GM13977 (cell line): ENCODE results near the gene HIKESHI.
"Not testable (repeated sequence)": the region's sequence is repeated elsewhere in the genome, so short reads cannot be mapped to it uniquely, and the experiment has no call there.

Source experiments
- DNase-seq: peaks from one replicate; pipeline ENCODE4 v3.0.0; 2012; ENCODE audit warnings: low spot score
- CTCF ChIP-seq: IDR thresholded peaks from 2 replicates; pipeline ENCODE4 v1.5.1; 2012; ENCODE audit warnings: mild to moderate bottlenecking, control low read depth; ENCODE audit not compliant: insufficient read depth; ENCODE audit errors: extremely low read depth, missing control alignments
- in situ Hi-C: fragments of 300-500 bp; cut with MboI; formaldehyde crosslinking; loops from one replicate; pipeline ENCODE4 v1.12.0; 2022; ENCODE audit warnings: low sequenced_read_pairs, low pct_unique_long_range_greater_than_20kb, mixed read lengths, inconsistent platforms; ENCODE audit not compliant: unreplicated experiment

The HIKESHI gene

GRCh38 chr11:86275493-86276370 is 26.3 kb upstream of the HIKESHI start:
- DNase-seq: no peak
- in situ Hi-C loops: loop anchor here (25.0 kb wide), 1 partner anchor 413 kb away; the partner anchor contains the start of gene CCDC83
- TF ChIP-seq CTCF: no peak

DNA sequence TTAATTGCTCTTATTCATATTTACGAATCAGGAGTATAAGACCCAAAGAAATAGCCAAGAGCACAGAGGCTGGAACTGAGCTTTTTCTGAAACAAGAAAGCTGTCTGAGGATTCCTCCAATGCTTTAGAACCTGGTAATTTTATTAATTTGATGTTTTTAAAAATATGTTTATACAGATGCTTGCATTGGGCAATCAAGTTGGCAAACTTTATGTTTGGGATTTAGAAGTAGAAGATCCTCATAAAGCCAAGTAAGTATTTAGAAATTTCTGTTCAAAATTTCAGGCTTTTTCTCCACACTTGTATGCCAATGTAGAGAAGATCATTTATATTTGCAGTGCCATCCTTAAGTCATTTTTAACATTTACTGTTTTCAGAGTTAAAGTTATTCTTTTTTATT is 24.3 kb upstream of the HIKESHI start:
- TF ChIP-seq CTCF: no peak
- in situ Hi-C loops: loop anchor here (25.0 kb wide), 1 partner anchor 415 kb away; the partner anchor contains the start of gene CCDC83

DNA sequence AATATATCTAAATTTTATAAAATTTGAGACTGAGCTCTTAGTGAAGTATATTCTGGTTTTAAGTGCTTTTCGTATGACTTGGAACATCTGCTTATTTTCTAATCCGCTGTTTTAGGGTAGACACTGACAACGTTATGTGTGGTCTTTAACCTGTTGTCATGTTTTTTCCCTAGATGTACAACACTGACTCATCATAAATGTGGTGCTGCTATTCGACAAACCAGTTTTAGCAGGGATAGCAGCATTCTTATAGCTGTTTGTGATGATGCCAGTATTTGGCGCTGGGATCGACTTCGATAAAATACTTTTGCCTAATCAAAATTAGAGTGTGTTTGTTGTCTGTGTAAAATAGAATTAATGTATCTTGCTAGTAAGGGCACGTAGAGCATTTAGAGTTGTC is 23.8 kb upstream of the HIKESHI start:
- in situ Hi-C loops: loop anchor here (25.0 kb wide), 1 partner anchor 416 kb away; the partner anchor contains the start of gene CCDC83
- no peak for DNase-seq
- no peak for TF ChIP-seq CTCF

More for the DNA sequence above, 24.3 kb upstream of the HIKESHI start:
- no peak for DNase-seq

DNA sequence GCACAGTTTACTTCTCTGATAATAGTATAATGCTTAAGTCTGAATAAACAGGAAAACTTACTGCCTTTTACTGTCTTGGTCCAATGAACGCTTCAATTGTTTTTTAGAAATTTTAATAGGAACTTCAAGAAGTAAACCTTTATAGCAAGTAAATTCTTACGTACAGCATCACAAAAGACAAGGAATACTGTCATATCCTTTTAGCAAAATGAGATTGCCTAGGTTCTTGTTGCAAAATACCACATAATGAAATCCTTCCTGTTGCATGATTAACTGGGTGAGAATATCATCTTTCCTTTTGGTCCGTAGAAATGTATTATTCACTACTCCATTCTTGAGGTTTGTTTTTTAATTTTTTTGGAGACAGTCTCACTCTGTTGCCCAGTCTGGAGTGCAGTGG is 22.3 kb upstream of the HIKESHI start:
- in situ Hi-C loops: loop anchor here (25.0 kb wide), 1 partner anchor 417 kb away; the partner anchor contains the start of gene CCDC83
- TF ChIP-seq CTCF: no peak
- DNase-seq: no peak

- in situ Hi-C loops: loop anchor here (25.0 kb wide), 1 partner anchor 425 kb away; the partner anchor contains the start of gene CCDC83
- TF ChIP-seq CTCF: no peak
- no peak for DNase-seq
Measured at GRCh38 chr11:86287468-86287796, 14.6 kb upstream of the HIKESHI start.

- no peak for DNase-seq
- in situ Hi-C loops: loop anchor here (25.0 kb wide), 1 partner anchor 427 kb away; the partner anchor contains the start of gene CCDC83
- TF ChIP-seq CTCF: no peak
Measured at GRCh38 chr11:86288776-86289507, 13.1 kb upstream of the HIKESHI start.

DNA sequence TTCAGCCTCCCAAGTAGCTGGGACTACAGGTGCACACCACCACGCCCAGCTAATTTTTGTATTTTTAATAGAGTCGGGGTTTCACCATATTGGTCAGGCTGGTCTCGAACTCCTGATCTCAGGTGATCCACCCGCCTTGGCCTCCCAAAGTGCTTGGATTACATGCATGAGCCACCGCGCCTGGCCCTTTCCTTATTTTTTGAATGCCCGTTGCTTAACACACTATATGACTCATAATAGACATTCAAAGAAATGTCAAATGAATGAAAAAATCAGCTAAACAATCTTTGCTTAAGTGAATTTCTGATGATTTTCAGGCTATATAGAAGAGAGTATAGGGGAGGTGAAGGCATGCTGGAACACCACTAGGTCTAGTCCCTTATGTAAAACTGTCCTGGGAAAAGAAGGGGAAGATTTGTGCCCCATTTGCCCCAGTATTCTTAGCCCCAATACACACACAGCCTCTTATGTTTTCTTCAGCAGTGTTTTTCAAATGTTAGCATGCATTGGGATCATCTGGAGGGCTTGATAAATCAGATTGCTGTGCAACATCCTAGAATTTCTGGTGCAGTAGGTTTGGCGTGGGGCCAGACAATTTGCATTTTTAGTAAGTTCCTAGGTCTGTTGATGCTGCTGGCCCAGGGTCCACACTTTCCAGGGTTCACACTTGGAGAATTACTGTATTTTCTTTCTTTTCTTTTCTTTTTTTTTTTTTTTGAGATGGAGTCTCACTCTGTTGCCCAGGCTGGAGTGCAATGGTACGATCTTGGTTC is 12.3 kb upstream of the HIKESHI start:
- not testable (repeated sequence) for DNase-seq
- in situ Hi-C loops: loop anchor here (10.0 to 25.0 kb wide), 2 partner anchors 345 to 427 kb away; partner anchors contain the start of gene CCDC83
